ENCODE results near the gene CYGB. TPM values are rescaled to one million over a fixed set of nuclear protein-coding genes. Genes with fewer than 3 reads are reported as not detected.

CYGB gene
- 10 to 100 TPM in 1 of 2 donors, 1 to 10 TPM in 1; 9.0 to 14.3 TPM for total RNA-seq
- polyA plus RNA-seq (ENCODE audit: insufficient read length in 2 of 2): 10 to 100 TPM; 34.1 to 34.4 TPM
- long read RNA-seq, donor 1, transcript CYGB-201 (4 exons, 2,158 nt): major isoform, 17 of 27 reads
- long read RNA-seq, donor 1, partial matches to known transcripts: 0 of 27 reads
- long read RNA-seq, donor 1, other reads (novel, unspliced or antisense): 9 of 27 reads
- long read RNA-seq, donor 2, transcript CYGB-201 (4 exons, 2,158 nt): major isoform, 8 of 8 reads
- long read RNA-seq, donor 2, partial matches to known transcripts: 0 of 8 reads
- long read RNA-seq, donor 2, other reads (novel, unspliced or antisense): 0 of 8 reads
- long read RNA-seq, donor 3, transcript CYGB-201 (4 exons, 2,158 nt): major isoform, 9 of 10 reads
- long read RNA-seq, donor 3, partial matches to known transcripts: 0 of 10 reads
- long read RNA-seq, donor 3, other reads (novel, unspliced or antisense): 0 of 10 reads
- long read RNA-seq, donor 4, transcript CYGB-201 (4 exons, 2,158 nt): major isoform, 11 of 11 reads
- long read RNA-seq, donor 4, partial matches to known transcripts: 0 of 11 reads
- long read RNA-seq, donor 4, other reads (novel, unspliced or antisense): 0 of 11 reads

- Histone ChIP-seq H3K4me1 (ENCODE audit: control insufficient read depth, insufficient read depth, low read length) (peaks cover 61% of the 10 kb centered on the region), H3K27ac (ENCODE audit: low read depth, low read length) (no peak within 1 kb of the TSS)
- WGBS (ENCODE audit: insufficient coverage): under 1% methylated on average over 65 of the region's 95 CpGs
Measured at GRCh38 chr17:76537578-76538280, at the start of gene CYGB. TSS of gene CYGB (minus strand) at chr17:76537709. CDS start at chr17:76537542, 167 bp downstream.

GRCh38 chr17:76586741-76587487 lies 49.4 kb upstream of the CYGB start:
- Histone ChIP-seq H3K4me1 (ENCODE audit: control insufficient read depth, insufficient read depth, low read length) (peaks cover 24% of the 10 kb centered on the region), H3K4me3 (ENCODE audit: low read depth, low read length) (no peak overlapping the region), H3K27ac (ENCODE audit: low read depth, low read length) (peak overlapping the region; percentile 10), H3K9me3 (ENCODE audit: control insufficient read depth, insufficient read depth, low read length) (no peaks in the 10 kb centered on the region), H3K36me3 (ENCODE audit: control insufficient read depth, insufficient read depth, low read length) (no peaks in the 10 kb centered on the region), H3K27me3 (ENCODE audit: control insufficient read depth, insufficient read depth, low read length) (peaks cover 34% of the 10 kb centered on the region)
- 35% methylated on average over 17 of the region's 17 CpGs for WGBS (ENCODE audit: insufficient coverage)
- peak in 1 of 6 donors; percentile 34 for DNase-seq (ENCODE audit: low read depth in 4 of 6, low spot score in 6 of 6)

More at GRCh38 chr17:76537578-76538280, at the start of gene CYGB:
- Histone ChIP-seq H3K9me3 (ENCODE audit: control insufficient read depth, insufficient read depth, low read length) (no peaks in the 10 kb centered on the region), H3K36me3 (ENCODE audit: control insufficient read depth, insufficient read depth, low read length) (peaks cover 9% of the 10 kb centered on the region), H3K27me3 (ENCODE audit: control insufficient read depth, insufficient read depth, low read length) (peaks cover 32% of the 10 kb centered on the region), H3K4me3 (ENCODE audit: low read depth, low read length) (peak within 1 kb of the TSS; percentile 37)
- DNase-seq (ENCODE audit: low read depth in 4 of 6, low spot score in 6 of 6): peak in 2 of 6 donors; percentile 60 to 79

- Histone ChIP-seq H3K4me3 (ENCODE audit: low read depth, low read length) (peak within 1 kb of the TSS; percentile 60), H3K27me3 (ENCODE audit: control insufficient read depth, insufficient read depth, low read length) (peaks cover 34% of the 10 kb centered on the region), H3K36me3 (ENCODE audit: control insufficient read depth, insufficient read depth, low read length) (no peaks in the 10 kb centered on the region), H3K9me3 (ENCODE audit: control insufficient read depth, insufficient read depth, low read length) (no peaks in the 10 kb centered on the region), H3K27ac (ENCODE audit: low read depth, low read length) (peak within 1 kb of the TSS; percentile 68), H3K4me1 (ENCODE audit: control insufficient read depth, insufficient read depth, low read length) (peaks cover 28% of the 10 kb centered on the region)
- WGBS (ENCODE audit: insufficient coverage): under 1% methylated on average over 83 of the region's 84 CpGs
- DNase-seq (ENCODE audit: low read depth in 4 of 6, low spot score in 6 of 6): peak in 2 of 6 donors; percentile 20 to 57
Measured at GRCh38 chr17:76585649-76586593, 48.4 kb upstream of the CYGB start, which contains the start of gene ST6GALNAC2. TSS of gene ST6GALNAC2 (minus strand) at chr17:76585860. CDS start at chr17:76585808, 52 bp downstream.

- Histone ChIP-seq H3K4me3 (ENCODE audit: low read depth, low read length) (peak overlapping the region; percentile 60), H3K36me3 (ENCODE audit: control insufficient read depth, insufficient read depth, low read length) (no peaks in the 10 kb centered on the region), H3K27me3 (ENCODE audit: control insufficient read depth, insufficient read depth, low read length) (peaks cover 34% of the 10 kb centered on the region), H3K4me1 (ENCODE audit: control insufficient read depth, insufficient read depth, low read length) (peaks cover 28% of the 10 kb centered on the region), H3K27ac (ENCODE audit: low read depth, low read length) (peak overlapping the region; percentile 68), H3K9me3 (ENCODE audit: control insufficient read depth, insufficient read depth, low read length) (no peaks in the 10 kb centered on the region)
- under 1% methylated on average over 62 of the region's 62 CpGs for WGBS (ENCODE audit: insufficient coverage)
- peak in 2 of 6 donors; percentile 28 to 36 for DNase-seq (ENCODE audit: low read depth in 4 of 6, low spot score in 6 of 6)
Measured at GRCh38 chr17:76585033-76585648, 47.6 kb upstream of the CYGB start.

GRCh38 chr17:76584427-76585032 lies 47.0 kb upstream of the CYGB start:
- peaks cover 34% of the 10 kb centered on the region for H3K27me3 ChIP-seq (ENCODE audit: control insufficient read depth, insufficient read depth, low read length)
- no peaks in the 10 kb centered on the region for H3K9me3 ChIP-seq (ENCODE audit: control insufficient read depth, insufficient read depth, low read length)
- H3K36me3 ChIP-seq (ENCODE audit: control insufficient read depth, insufficient read depth, low read length): no peaks in the 10 kb centered on the region
- DNase-seq (ENCODE audit: low read depth in 4 of 6, low spot score in 6 of 6): peak in 1 of 6 donors; percentile 9
- WGBS (ENCODE audit: insufficient coverage): 12% methylated on average over 16 of the region's 17 CpGs
- peak overlapping the region; percentile 68 for H3K27ac ChIP-seq (ENCODE audit: low read depth, low read length)
- peak overlapping the region; percentile 60 for H3K4me3 ChIP-seq (ENCODE audit: low read depth, low read length)
- peaks cover 28% of the 10 kb centered on the region for H3K4me1 ChIP-seq (ENCODE audit: control insufficient read depth, insufficient read depth, low read length)

GRCh38 chr17:76582660-76583059 lies 45.2 kb upstream of the CYGB start:
- no CpG with 5 or more reads among the region's 3 CpGs for WGBS (ENCODE audit: insufficient coverage)
- peaks cover 34% of the 10 kb centered on the region for H3K27me3 ChIP-seq (ENCODE audit: control insufficient read depth, insufficient read depth, low read length)
- no peaks in the 10 kb centered on the region for H3K36me3 ChIP-seq (ENCODE audit: control insufficient read depth, insufficient read depth, low read length)
- H3K4me1 ChIP-seq (ENCODE audit: control insufficient read depth, insufficient read depth, low read length): peaks cover 28% of the 10 kb centered on the region
- no peak for DNase-seq (ENCODE audit: low read depth in 4 of 6, low spot score in 6 of 6)
- H3K9me3 ChIP-seq (ENCODE audit: control insufficient read depth, insufficient read depth, low read length): no peaks in the 10 kb centered on the region
- H3K27ac ChIP-seq (ENCODE audit: low read depth, low read length): no peak overlapping the region
- H3K4me3 ChIP-seq (ENCODE audit: low read depth, low read length): no peak overlapping the region

GRCh38 chr17:76581515-76581914 lies 44.0 kb upstream of the CYGB start:
- peaks cover 22% of the 10 kb centered on the region for H3K4me1 ChIP-seq (ENCODE audit: control insufficient read depth, insufficient read depth, low read length)
- 60% methylated on average over 1 of the region's 5 CpGs for WGBS (ENCODE audit: insufficient coverage)
- no peak overlapping the region for H3K4me3 ChIP-seq (ENCODE audit: low read depth, low read length)
- peaks cover 26% of the 10 kb centered on the region for H3K27me3 ChIP-seq (ENCODE audit: control insufficient read depth, insufficient read depth, low read length)
- no peak overlapping the region for H3K27ac ChIP-seq (ENCODE audit: low read depth, low read length)
- H3K36me3 ChIP-seq (ENCODE audit: control insufficient read depth, insufficient read depth, low read length): no peaks in the 10 kb centered on the region
- H3K9me3 ChIP-seq (ENCODE audit: control insufficient read depth, insufficient read depth, low read length): no peaks in the 10 kb centered on the region
- no peak for DNase-seq (ENCODE audit: low read depth in 4 of 6, low spot score in 6 of 6)

GRCh38 chr17:76579281-76579680 lies 41.8 kb upstream of the CYGB start:
- Histone ChIP-seq H3K9me3 (ENCODE audit: control insufficient read depth, insufficient read depth, low read length) (no peaks in the 10 kb centered on the region), H3K27ac (ENCODE audit: low read depth, low read length) (peak overlapping the region; percentile 15), H3K4me3 (ENCODE audit: low read depth, low read length) (no peak overlapping the region), H3K27me3 (ENCODE audit: control insufficient read depth, insufficient read depth, low read length) (peaks cover 6% of the 10 kb centered on the region), H3K4me1 (ENCODE audit: control insufficient read depth, insufficient read depth, low read length) (peaks cover 19% of the 10 kb centered on the region), H3K36me3 (ENCODE audit: control insufficient read depth, insufficient read depth, low read length) (no peaks in the 10 kb centered on the region)
- WGBS (ENCODE audit: insufficient coverage): 90% methylated on average over 2 of the region's 2 CpGs
- no peak for DNase-seq (ENCODE audit: low read depth in 4 of 6, low spot score in 6 of 6)

Measured in spinal cord (tissue), 10 donors.